NCI-H446 treated with DMSO at 0.1 percent for 48 hours (cell line): Measurements from ENCODE around the gene HACE1.
"Not testable (repeated sequence)": the region's sequence is repeated elsewhere in the genome, so short reads cannot be mapped to it uniquely, and the experiment has no call there.

Experiments
- DNase-seq: peaks from one replicate; lab custom pipeline; 2025; lab: John Stamatoyannopoulos, UW

Gene HACE1

GRCh38 chr6:104829183-104829958 lies 30.3 kb downstream of the HACE1 start:
- no peak for DNase-seq

GRCh38 chr6:104828478-104828877 lies 31.2 kb downstream of the HACE1 start:
- DNase-seq: no peak

GRCh38 chr6:104820820-104821219 lies 38.9 kb downstream of the HACE1 start:
- DNase-seq: not testable (repeated sequence)

GRCh38 chr6:104816125-104816524 lies 43.6 kb downstream of the HACE1 start:
- no peak for DNase-seq

DNA sequence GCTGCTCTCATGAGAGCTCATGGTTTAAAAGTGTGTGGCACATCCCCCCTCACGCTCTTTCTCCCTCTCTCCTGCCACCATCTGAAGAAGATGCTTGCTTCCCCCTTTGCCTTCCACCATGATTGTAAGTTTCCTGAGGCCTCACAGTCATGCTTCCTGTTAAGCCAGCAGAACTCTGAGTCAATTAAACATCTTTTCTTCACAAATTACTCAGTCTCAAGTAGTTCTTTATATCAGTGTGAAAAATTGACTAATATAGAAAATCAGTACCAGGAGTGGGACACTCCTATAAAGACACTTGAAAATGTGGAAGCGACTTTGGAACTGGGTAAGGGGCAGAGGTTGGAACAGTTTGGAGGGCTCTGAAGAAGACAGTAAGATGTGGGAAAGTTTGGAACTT lies 45.0 kb downstream of the HACE1 start:
- no peak for DNase-seq

- DNase-seq: no peak
These were observed 46.2 kb downstream of the HACE1 start for GRCh38 chr6:104813552-104813951.

GRCh38 chr6:104809116-104809515 lies 50.6 kb downstream of the HACE1 start:
- DNase-seq: no peak

DNA sequence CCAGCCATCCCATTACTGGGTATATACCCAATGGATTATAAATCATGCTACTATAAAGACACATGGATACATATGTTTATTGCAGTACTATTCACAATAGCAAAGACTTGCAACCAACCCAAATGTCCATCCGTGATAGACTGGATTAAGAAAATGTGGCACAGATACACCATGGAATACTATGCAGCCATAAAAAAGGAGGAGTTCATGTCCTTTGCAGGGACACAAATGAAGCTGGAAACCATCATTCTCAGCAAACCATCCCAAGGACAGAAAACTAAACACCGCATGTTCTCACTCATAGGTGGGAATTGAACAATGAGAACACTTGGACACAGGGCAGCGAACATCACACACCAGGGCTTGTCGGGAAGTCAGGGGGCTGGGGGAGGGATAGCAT lies 54.4 kb downstream of the HACE1 start:
- DNase-seq: not testable (repeated sequence)

GRCh38 chr6:104799134-104799657 lies 60.5 kb downstream of the HACE1 start:
- no peak for DNase-seq

GRCh38 chr6:104796031-104796785 lies 63.5 kb downstream of the HACE1 start:
- DNase-seq: no peak

DNA sequence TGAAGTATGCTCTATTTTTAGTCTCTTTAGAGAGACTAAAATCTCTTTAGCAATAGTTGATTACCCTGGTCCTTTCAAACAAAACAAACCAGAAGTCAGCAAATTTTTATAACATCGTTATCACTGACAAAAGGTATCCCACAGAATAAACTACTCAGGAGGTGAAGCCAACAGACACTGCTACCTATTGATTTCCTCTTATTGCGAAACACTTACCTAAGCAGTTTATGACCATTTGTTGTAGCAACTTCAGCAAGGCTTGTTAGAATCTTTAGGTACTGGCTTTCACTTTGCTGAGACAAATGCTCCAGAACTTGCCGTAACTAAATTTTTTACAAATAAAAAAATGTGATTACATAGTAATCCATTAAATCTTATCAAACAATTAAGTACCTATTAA lies 64.4 kb downstream of the HACE1 start:
- DNase-seq: no peak

DNA sequence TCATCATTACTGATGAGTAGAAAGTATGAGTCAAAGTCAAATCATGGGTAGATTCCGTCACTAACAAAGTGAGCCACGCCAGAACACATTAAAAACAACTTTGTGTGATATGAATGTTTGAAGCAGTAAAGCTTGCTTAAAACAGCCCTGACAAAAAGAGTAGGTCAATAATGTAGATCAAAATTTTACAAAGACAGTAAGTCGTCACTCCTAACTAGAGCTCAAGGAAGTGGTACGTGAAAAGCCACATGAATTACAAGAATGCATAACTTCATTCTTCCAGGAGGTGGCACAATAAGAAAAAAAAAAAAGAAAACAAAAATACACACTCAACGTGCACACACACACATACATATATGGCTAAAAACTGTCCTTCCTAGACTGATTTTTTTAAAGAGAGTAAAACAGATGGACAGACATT lies 69.9 kb downstream of the HACE1 start:
- DNase-seq: no peak

- no peak for DNase-seq
These were observed 71.3 kb downstream of the HACE1 start for GRCh38 chr6:104788400-104788799.

GRCh38 chr6:104787305-104787704 lies 72.4 kb downstream of the HACE1 start:
- no peak for DNase-seq

- DNase-seq: no peak
These were observed 74.8 kb downstream of the HACE1 start for GRCh38 chr6:104784884-104785283.

GRCh38 chr6:104771258-104771832 lies 88.4 kb downstream of the HACE1 start:
- DNase-seq: peak; percentile 18

- no peak for DNase-seq
These were observed 90.8 kb downstream of the HACE1 start for GRCh38 chr6:104768906-104769305.

GRCh38 chr6:104766595-104766994 lies 93.1 kb downstream of the HACE1 start:
- no peak for DNase-seq

- no peak for DNase-seq
These were observed 104.8 kb downstream of the HACE1 start for GRCh38 chr6:104754788-104755409.

GRCh38 chr6:104753251-104753650 lies 106.5 kb downstream of the HACE1 start:
- DNase-seq: no peak

- no peak for DNase-seq
These were observed 109.3 kb downstream of the HACE1 start for GRCh38 chr6:104750449-104750848.

GRCh38 chr6:104739124-104739523 lies 120.6 kb downstream of the HACE1 start:
- DNase-seq: not testable (repeated sequence)
